NCI-H2029 (cell line): ENCODE measurements around the gene GFOD2.

Source experiments
- DNase-seq: peaks from one replicate; lab custom pipeline; 2025; lab: John Stamatoyannopoulos, UW

The GFOD2 gene

GRCh38 chr16:67637625-67638024, 81.5 kb downstream of the GFOD2 start:
- DNase-seq = no peak

GRCh38 chr16:67636713-67637112, 82.4 kb downstream of the GFOD2 start:
- no peak for DNase-seq

- DNase-seq = no peak
These were observed 86.5 kb downstream of the GFOD2 start for GRCh38 chr16:67632415-67633172.

- DNase-seq = no peak
These were observed 90.9 kb downstream of the GFOD2 start for GRCh38 chr16:67628216-67628615.
